ES-I3 (cell line): ENCODE results near the gene B9D2.
"Not testable (repeated sequence)": the region's sequence is repeated elsewhere in the genome, so short reads cannot be mapped to it uniquely, and the experiment has no call there.

Source experiments
- H3K36me3 ChIP-seq: 2 replicates; pipeline ENCODE4 v1.6.1; 2013; ENCODE audit warnings: mild to moderate bottlenecking, low read length, control low read depth, moderate library complexity; ENCODE audit not compliant: insufficient read depth
- H3K4me1 ChIP-seq: 2 replicates; pipeline ENCODE4 v1.6.1; 2013; ENCODE audit warnings: mild to moderate bottlenecking, control low read depth, low read length; ENCODE audit not compliant: insufficient read depth
- H3K9ac ChIP-seq: 2 replicates; pipeline ENCODE4 v1.6.1; 2013; ENCODE audit warnings: low read depth, mild to moderate bottlenecking, low read length, moderate library complexity
- H3K9me3 ChIP-seq: 2 replicates; pipeline ENCODE4 v1.6.1; 2013; ENCODE audit warnings: mild to moderate bottlenecking, low read length, moderate library complexity; ENCODE audit not compliant: control insufficient read depth, insufficient read depth

B9D2 gene

DNA sequence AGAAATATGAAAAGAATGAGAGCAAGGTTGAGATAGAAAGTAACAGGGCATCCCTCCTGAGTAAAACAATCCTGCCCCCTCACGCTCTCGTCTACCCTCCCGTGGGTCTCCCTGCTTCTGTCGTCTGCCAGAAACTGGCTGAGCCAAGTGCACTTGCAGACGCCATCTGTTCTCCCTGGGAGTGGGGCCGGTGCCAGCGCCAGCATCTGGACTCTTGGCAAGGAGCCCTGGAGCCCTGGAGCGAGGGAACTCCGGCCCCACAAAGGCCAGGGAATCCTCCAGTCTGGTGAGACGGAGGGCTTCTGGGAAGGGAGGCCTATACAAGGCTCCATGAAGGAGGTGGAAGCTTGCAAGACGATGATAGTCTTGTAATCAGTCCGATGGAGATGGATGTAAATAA is 10.0 kb upstream of the B9D2 start:
- Histone ChIP-seq H3K9me3 (no peaks in the 10 kb centered on the region), H3K9ac (no peak overlapping the region), H3K36me3 (no peaks in the 10 kb centered on the region), H3K4me1 (no peaks in the 10 kb centered on the region)

- no peaks in the 10 kb centered on the region for H3K4me1 ChIP-seq
- H3K9me3 ChIP-seq: no peaks in the 10 kb centered on the region
- no peak overlapping the region for H3K9ac ChIP-seq
- H3K36me3 ChIP-seq: no peaks in the 10 kb centered on the region
Measured at GRCh38 chr19:41372501-41372900, 8.6 kb upstream of the B9D2 start.

- no peak overlapping the region for H3K9ac ChIP-seq
- H3K9me3 ChIP-seq: no peaks in the 10 kb centered on the region
- no peaks in the 10 kb centered on the region for H3K36me3 ChIP-seq
- no peaks in the 10 kb centered on the region for H3K4me1 ChIP-seq
Measured at GRCh38 chr19:41371541-41371940, 7.6 kb upstream of the B9D2 start.

GRCh38 chr19:41371119-41371518 is 7.2 kb upstream of the B9D2 start:
- H3K36me3 ChIP-seq, H3K9me3 ChIP-seq, H3K4me1 ChIP-seq, H3K9ac ChIP-seq: not testable (repeated sequence)

DNA sequence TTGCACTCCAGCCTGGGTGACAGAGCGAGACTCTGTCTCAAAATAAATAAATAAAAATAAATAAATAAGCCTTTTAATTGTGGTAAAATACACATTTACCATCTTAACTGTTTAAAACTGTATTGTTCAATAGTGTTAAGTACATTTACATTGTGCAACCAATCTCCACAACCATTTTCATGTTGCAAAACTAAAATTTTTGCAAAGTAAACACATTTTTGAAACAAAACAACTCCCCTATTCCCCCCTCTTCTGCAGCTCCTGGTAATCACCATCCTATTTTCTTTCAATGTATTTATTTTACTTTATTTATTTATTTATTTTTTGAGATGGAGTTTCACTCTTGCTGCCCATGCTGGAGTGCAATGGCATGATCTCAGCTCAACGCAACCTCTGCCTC is 5.8 kb upstream of the B9D2 start:
- Histone ChIP-seq H3K36me3 (no peaks in the 10 kb centered on the region), H3K9ac (no peak overlapping the region), H3K9me3 (no peaks in the 10 kb centered on the region), H3K4me1 (no peaks in the 10 kb centered on the region)

- no peaks in the 10 kb centered on the region for H3K9me3 ChIP-seq
- peaks cover 5% of the 10 kb centered on the region; the same call in 1 of the 2 replicates for H3K4me1 ChIP-seq
- no peak overlapping the region for H3K9ac ChIP-seq
- no peaks in the 10 kb centered on the region for H3K36me3 ChIP-seq
Measured at GRCh38 chr19:41367848-41368301, 3.9 kb upstream of the B9D2 start.

GRCh38 chr19:41366089-41366488 is 2.1 kb upstream of the B9D2 start:
- no peaks in the 10 kb centered on the region for H3K36me3 ChIP-seq
- no peaks in the 10 kb centered on the region for H3K9me3 ChIP-seq
- H3K4me1 ChIP-seq: peaks cover 5% of the 10 kb centered on the region; the same call in 1 of the 2 replicates
- H3K9ac ChIP-seq: no peak overlapping the region

- Histone ChIP-seq H3K9ac (peak overlapping the region; percentile 97), H3K4me1 (peaks cover 5% of the 10 kb centered on the region; the same call in 1 of the 2 replicates), H3K36me3 (no peaks in the 10 kb centered on the region), H3K9me3 (no peaks in the 10 kb centered on the region)
Measured at GRCh38 chr19:41364524-41365391, 809 bp upstream of the B9D2 start.

GRCh38 chr19:41363371-41363752 is 587 bp downstream of the B9D2 start:
- Histone ChIP-seq H3K9me3 (no peaks in the 10 kb centered on the region), H3K9ac (peak overlapping the region; percentile 97), H3K4me1 (peaks cover 5% of the 10 kb centered on the region; the same call in 1 of the 2 replicates), H3K36me3 (no peaks in the 10 kb centered on the region)

GRCh38 chr19:41362143-41362847 is 1.7 kb downstream of the B9D2 start:
- no peaks in the 10 kb centered on the region for H3K36me3 ChIP-seq
- no peaks in the 10 kb centered on the region for H3K9me3 ChIP-seq
- H3K9ac ChIP-seq: no peak overlapping the region
- H3K4me1 ChIP-seq: peaks cover 5% of the 10 kb centered on the region; the same call in 1 of the 2 replicates

- no peaks in the 10 kb centered on the region for H3K9me3 ChIP-seq
- no peak overlapping the region for H3K9ac ChIP-seq
- peaks cover 9% of the 10 kb centered on the region; the same call in 1 of the 2 replicates for H3K4me1 ChIP-seq
- no peaks in the 10 kb centered on the region for H3K36me3 ChIP-seq
Measured at GRCh38 chr19:41359741-41360140, 4.2 kb downstream of the B9D2 start.

GRCh38 chr19:41357746-41358145 is 6.2 kb downstream of the B9D2 start:
- Histone ChIP-seq H3K4me1 (peaks cover 9% of the 10 kb centered on the region; the same call in 1 of the 2 replicates), H3K36me3 (no peaks in the 10 kb centered on the region), H3K9ac (no peak overlapping the region), H3K9me3 (no peaks in the 10 kb centered on the region)

GRCh38 chr19:41356984-41357739 is 6.8 kb downstream of the B9D2 start:
- Histone ChIP-seq H3K9me3 (no peaks in the 10 kb centered on the region), H3K9ac (no peak overlapping the region), H3K4me1 (peaks cover 9% of the 10 kb centered on the region; the same call in 1 of the 2 replicates), H3K36me3 (no peaks in the 10 kb centered on the region)

DNA sequence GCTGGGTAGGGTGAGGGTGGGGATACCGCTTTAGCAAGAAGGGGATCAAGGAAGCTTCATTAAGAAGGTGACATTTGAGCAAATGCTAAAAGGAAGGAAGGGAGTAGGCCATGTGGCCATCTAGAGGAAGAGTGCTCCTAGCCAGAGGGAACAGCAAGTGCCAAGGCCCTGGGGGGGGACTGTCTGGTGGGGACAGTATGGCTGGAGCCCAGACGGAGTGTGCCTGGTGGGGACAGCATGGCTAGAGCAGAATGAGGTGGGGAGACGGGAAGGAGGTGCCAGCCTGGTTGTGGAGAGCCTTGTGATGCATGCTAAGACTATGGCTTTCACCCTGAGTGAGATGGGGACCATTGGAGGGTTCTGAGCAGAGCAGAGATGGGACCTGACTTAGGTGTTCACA is 8.1 kb downstream of the B9D2 start:
- Histone ChIP-seq H3K9me3 (no peaks in the 10 kb centered on the region), H3K4me1 (peaks cover 9% of the 10 kb centered on the region; the same call in 1 of the 2 replicates), H3K9ac (no peak overlapping the region), H3K36me3 (no peaks in the 10 kb centered on the region)
